ENCODE measurements around the gene GFRA1.

DNA sequence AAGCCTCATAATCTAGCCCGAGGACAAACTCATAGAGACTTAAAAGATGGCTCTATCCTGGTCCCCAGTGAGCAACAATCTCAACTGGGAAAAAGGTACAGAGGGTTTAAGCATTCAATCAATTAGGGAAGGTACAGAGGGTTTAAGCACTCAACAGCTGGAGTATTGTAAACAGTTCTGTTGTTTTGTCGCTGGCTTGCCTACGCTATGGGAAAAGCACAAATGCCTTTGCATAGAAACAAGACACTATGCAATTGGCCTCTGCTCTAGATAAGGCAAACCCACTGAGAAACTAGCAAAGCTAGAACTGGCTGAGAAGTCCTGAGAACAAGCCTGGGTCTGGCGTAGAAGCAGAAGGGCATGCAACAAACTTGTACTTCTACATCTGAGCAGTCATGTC is 69.3 kb downstream of the GFRA1 start:
- TF ChIP-seq FOSL1 (IDR thresholded peaks at IDR 0.05; ENCODE audit: insufficient read depth, low read depth, low read length): no peak
- TF ChIP-seq, protein P1, sequence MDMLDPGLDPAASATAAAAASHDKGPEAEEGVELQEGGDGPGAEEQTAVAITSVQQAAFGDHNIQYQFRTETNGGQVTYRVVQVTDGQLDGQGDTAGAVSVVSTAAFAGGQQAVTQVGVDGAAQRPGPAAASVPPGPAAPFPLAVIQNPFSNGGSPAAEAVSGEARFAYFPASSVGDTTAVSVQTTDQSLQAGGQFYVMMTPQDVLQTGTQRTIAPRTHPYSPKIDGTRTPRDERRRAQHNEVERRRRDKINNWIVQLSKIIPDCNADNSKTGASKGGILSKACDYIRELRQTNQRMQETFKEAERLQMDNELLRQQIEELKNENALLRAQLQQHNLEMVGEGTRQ (IDR thresholded peaks at IDR 0.05; ENCODE audit: low read length): no peak
- TF ChIP-seq POLR2AphosphoS5 (IDR thresholded peaks at IDR 0.05; ENCODE audit: low read depth, low read length): no peak
- no peak for TF ChIP-seq HDAC6 (IDR thresholded peaks at IDR 0.05; ENCODE audit: low read depth, low read length)
- no peak for TF ChIP-seq CHD2 (IDR thresholded peaks at IDR 0.05; ENCODE audit: low read length)
- no peak for TF ChIP-seq TAF1 (IDR thresholded peaks at IDR 0.05; ENCODE audit: low read depth, low read length)
- TF ChIP-seq YY1 (IDR thresholded peaks at IDR 0.05; ENCODE audit: low read depth, low read length): no peak
- TF ChIP-seq, protein P2, sequence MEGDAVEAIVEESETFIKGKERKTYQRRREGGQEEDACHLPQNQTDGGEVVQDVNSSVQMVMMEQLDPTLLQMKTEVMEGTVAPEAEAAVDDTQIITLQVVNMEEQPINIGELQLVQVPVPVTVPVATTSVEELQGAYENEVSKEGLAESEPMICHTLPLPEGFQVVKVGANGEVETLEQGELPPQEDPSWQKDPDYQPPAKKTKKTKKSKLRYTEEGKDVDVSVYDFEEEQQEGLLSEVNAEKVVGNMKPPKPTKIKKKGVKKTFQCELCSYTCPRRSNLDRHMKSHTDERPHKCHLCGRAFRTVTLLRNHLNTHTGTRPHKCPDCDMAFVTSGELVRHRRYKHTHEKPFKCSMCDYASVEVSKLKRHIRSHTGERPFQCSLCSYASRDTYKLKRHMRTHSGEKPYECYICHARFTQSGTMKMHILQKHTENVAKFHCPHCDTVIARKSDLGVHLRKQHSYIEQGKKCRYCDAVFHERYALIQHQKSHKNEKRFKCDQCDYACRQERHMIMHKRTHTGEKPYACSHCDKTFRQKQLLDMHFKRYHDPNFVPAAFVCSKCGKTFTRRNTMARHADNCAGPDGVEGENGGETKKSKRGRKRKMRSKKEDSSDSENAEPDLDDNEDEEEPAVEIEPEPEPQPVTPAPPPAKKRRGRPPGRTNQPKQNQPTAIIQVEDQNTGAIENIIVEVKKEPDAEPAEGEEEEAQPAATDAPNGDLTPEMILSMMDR (IDR thresholded peaks at IDR 0.05; ENCODE audit: control extremely low read depth in 1 of 3, insufficient read depth in 1 of 3, low read depth in 1 of 3, low read length in 3 of 3): no peak
- no peak for TF ChIP-seq KDM1A (IDR thresholded peaks at IDR 0.05; ENCODE audit: borderline replicate concordance, low read length)
